Vagina (tissue), 2 donors: Measurements from ENCODE around the gene SEMA4A.

Experiments
- POLR2A ChIP-seq, 2 donors: fragments of 450-650 bp; IDR thresholded peaks; one replicate each; pipeline ENCODE4 v1.6.1; 2017; ENCODE audit warnings: antibody characterized with exemption in 2 of 2, mild to moderate bottlenecking in 2 of 2, moderate library complexity in 2 of 2
- POLR2AphosphoS5 ChIP-seq, 2 donors: sonication (generic); formaldehyde crosslinking; IDR thresholded peaks; one replicate each; pipeline ENCODE4 v1.9.0; 2017; ENCODE audit warnings: antibody characterized with exemption in 2 of 2, mild to moderate bottlenecking in 2 of 2, low read depth in 1 of 2; ENCODE audit not compliant: insufficient read depth in 1 of 2
- TF ChIP-seq, protein P1 (sequence below), 3 experiments: fragments of 450-650 bp in 2 of 3; fragments of 200-600 bp in 1 of 3; sonication (generic) in 1 of 3; IDR thresholded peaks; one replicate each; pipeline ENCODE4 v1.5.1; 2017 to 2019; ENCODE audit warnings: antibody characterized with exemption in 3 of 3, mild to moderate bottlenecking in 2 of 3, moderate library complexity in 2 of 3

DNA sequence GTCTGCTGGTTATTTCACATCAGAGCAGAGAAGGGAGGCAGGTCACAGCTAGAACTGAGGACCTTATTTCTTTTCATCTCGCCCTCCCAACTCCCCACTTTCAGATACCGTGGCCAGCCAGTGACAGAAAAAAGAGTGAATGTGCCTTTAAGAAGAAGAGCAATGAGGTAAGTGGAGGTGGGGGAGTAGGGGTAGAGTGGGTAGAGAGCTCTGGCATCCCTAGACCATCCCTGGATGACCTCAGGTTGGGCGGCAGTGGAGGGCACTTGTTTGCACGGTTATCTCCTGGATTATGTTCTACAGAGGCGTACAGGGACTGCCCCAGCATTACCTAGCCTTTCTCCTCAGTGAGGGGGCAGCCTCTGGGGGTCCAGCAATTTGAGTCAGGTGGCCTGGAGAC, 4.6 kb downstream of the SEMA4A start:
- TF ChIP-seq, protein P1, sequence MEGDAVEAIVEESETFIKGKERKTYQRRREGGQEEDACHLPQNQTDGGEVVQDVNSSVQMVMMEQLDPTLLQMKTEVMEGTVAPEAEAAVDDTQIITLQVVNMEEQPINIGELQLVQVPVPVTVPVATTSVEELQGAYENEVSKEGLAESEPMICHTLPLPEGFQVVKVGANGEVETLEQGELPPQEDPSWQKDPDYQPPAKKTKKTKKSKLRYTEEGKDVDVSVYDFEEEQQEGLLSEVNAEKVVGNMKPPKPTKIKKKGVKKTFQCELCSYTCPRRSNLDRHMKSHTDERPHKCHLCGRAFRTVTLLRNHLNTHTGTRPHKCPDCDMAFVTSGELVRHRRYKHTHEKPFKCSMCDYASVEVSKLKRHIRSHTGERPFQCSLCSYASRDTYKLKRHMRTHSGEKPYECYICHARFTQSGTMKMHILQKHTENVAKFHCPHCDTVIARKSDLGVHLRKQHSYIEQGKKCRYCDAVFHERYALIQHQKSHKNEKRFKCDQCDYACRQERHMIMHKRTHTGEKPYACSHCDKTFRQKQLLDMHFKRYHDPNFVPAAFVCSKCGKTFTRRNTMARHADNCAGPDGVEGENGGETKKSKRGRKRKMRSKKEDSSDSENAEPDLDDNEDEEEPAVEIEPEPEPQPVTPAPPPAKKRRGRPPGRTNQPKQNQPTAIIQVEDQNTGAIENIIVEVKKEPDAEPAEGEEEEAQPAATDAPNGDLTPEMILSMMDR (IDR thresholded peaks at IDR 0.05) = no peak
- no peak for TF ChIP-seq POLR2AphosphoS5 (IDR thresholded peaks at IDR 0.05; ENCODE audit: insufficient read depth in 1 of 2, low read depth in 1 of 2)
- TF ChIP-seq POLR2A (IDR thresholded peaks at IDR 0.05) = no peak
